Neural progenitor cell (in vitro differentiated cells): ENCODE data around the gene NAA40. TPM values are rescaled to one million over a fixed set of nuclear protein-coding genes. Genes with fewer than 3 reads are reported as not detected.
A peak's percentile ranks its signal among the peaks of the same experiment; 100 is the strongest.

Experiments used
- DNase-seq: peaks from one replicate; pipeline ENCODE4 v3.0.0-alpha.2; 2016; ENCODE audit warnings: low spot score
- H2AFZ ChIP-seq: fragments of 200-600 bp; sonication (generic); replicated peaks from 2 replicates; pipeline ENCODE4 v1.6.1; 2016; ENCODE audit warnings: antibody characterized with exemption
- H3F3A ChIP-seq: fragments of 200-600 bp; sonication (generic); 2 replicates; pipeline ENCODE4 v1.6.1; 2016; ENCODE audit warnings: antibody characterized with exemption, low read depth
- H3K27ac ChIP-seq: fragments of 200-600 bp; sonication (generic); 2 replicates; pipeline ENCODE4 v1.5.1; 2016; ENCODE audit warnings: mild to moderate bottlenecking
- H3K27me3 ChIP-seq: fragments of 200-600 bp; sonication (generic); 2 replicates; pipeline ENCODE4 v1.6.1; 2016; ENCODE audit warnings: mild to moderate bottlenecking, moderate library complexity
- H3K36me3 ChIP-seq: fragments of 200-600 bp; sonication (generic); 2 replicates; pipeline ENCODE4 v1.5.1; 2016
- H3K4me1 ChIP-seq: fragments of 200-600 bp; sonication (generic); 2 replicates; pipeline ENCODE4 v1.6.1; 2016; ENCODE audit warnings: mixed run types
- H3K4me2 ChIP-seq: fragments of 200-600 bp; sonication (generic); 2 replicates; pipeline ENCODE4 v1.6.1; 2016
- H3K4me3 ChIP-seq: fragments of 200-600 bp; sonication (generic); 2 replicates; pipeline ENCODE4 v1.5.1; 2016
- H3K79me2 ChIP-seq: fragments of 200-600 bp; sonication (generic); 2 replicates; pipeline ENCODE4 v1.6.1; 2016; ENCODE audit warnings: low read depth
- H3K9ac ChIP-seq: fragments of 200-600 bp; sonication (generic); 2 replicates; pipeline ENCODE4 v1.6.1; 2016
- H3K9me3 ChIP-seq: fragments of 200-600 bp; sonication (generic); 2 replicates; pipeline ENCODE4 v1.5.1; 2016; ENCODE audit warnings: low read depth
- H4K20me1 ChIP-seq: fragments of 200-600 bp; sonication (generic); 2 replicates; pipeline ENCODE4 v1.6.1; 2016; ENCODE audit warnings: low read depth
- H3K27ac Mint-ChIP-seq: 3 replicates; pipeline ENCODE4 v1.8.0; 2021; ENCODE audit warnings: mixed read lengths
- H3K27me3 Mint-ChIP-seq: 2 replicates; pipeline ENCODE4 v1.8.0; 2022; ENCODE audit warnings: low read depth, mild to moderate bottlenecking, inconsistent platforms, moderate library complexity, mixed read lengths; ENCODE audit not compliant: insufficient read depth
- H3K36me3 Mint-ChIP-seq: 3 replicates; pipeline ENCODE4 v1.8.0; 2021; ENCODE audit warnings: mixed read lengths
- H3K4me1 Mint-ChIP-seq: 3 replicates; pipeline ENCODE4 v1.8.0; 2021; ENCODE audit warnings: mixed read lengths
- H3K4me3 Mint-ChIP-seq: 3 replicates; pipeline ENCODE4 v1.8.0; 2021; ENCODE audit warnings: mild to moderate bottlenecking, moderate library complexity, mixed read lengths
- H3K9me3 Mint-ChIP-seq: 3 replicates; pipeline ENCODE4 v1.8.0; 2020; ENCODE audit warnings: mixed read lengths
- CTCF ChIP-seq: fragments of 200-600 bp; sonication (generic); IDR thresholded peaks from 2 replicates; pipeline ENCODE4 v1.5.1; 2017; ENCODE audit warnings: antibody characterized with exemption, mild to moderate bottlenecking
- EZH2 ChIP-seq: fragments of 200-600 bp; sonication (generic); IDR thresholded peaks from 2 replicates; pipeline ENCODE4 v1.6.1; 2017; ENCODE audit warnings: antibody characterized with exemption, mild to moderate bottlenecking, moderate library complexity
- EZH2phosphoT487 ChIP-seq: fragments of 200-600 bp; sonication (generic); IDR thresholded peaks from 2 replicates; pipeline ENCODE4 v1.6.1; 2017; ENCODE audit warnings: antibody characterized with exemption
- total RNA-seq: library from RNA; depleted of rRNA; stranded (reverse); fragments of >200 nt; gene quantifications from 2 replicates; pipeline ENCODE4 v1.2.3, GENCODE V29; 2015; ENCODE audit warnings: low replicate concordance

Gene NAA40
- total RNA-seq, 1 donor from 2014 or later = 38.7 TPM

- Mint-ChIP-seq H3K36me3 (no peaks in the 10 kb centered on the region), H3K4me3 (peak overlapping the region; percentile 23), H3K4me1 (peaks cover 7% of the 10 kb centered on the region), H3K27ac (peak overlapping the region; percentile 62), H3K9me3 (peaks cover 2% of the 10 kb centered on the region), H3K27me3 (peaks cover 24% of the 10 kb centered on the region)
- DNase-seq = no peak
- Histone ChIP-seq H4K20me1 (no peaks in the 10 kb centered on the region), H3F3A (no peaks in the 10 kb centered on the region), H3K9ac (no peak overlapping the region), H3K4me3 (no peak overlapping the region), H3K27ac (no peak overlapping the region), H3K4me2 (no peak overlapping the region), H3K79me2 (no peaks in the 10 kb centered on the region), H3K9me3 (no peaks in the 10 kb centered on the region), H3K36me3 (no peaks in the 10 kb centered on the region), H2AFZ (peak overlapping the region; percentile 34), H3K27me3 (peaks cover 7% of the 10 kb centered on the region), H3K4me1 (no peaks in the 10 kb centered on the region)
- TF ChIP-seq EZH2phosphoT487 (no peak), CTCF (no peak), EZH2 (no peak)
Observed at GRCh38 chr11:63931876-63932275, 6.9 kb upstream of the NAA40 start.

DNA sequence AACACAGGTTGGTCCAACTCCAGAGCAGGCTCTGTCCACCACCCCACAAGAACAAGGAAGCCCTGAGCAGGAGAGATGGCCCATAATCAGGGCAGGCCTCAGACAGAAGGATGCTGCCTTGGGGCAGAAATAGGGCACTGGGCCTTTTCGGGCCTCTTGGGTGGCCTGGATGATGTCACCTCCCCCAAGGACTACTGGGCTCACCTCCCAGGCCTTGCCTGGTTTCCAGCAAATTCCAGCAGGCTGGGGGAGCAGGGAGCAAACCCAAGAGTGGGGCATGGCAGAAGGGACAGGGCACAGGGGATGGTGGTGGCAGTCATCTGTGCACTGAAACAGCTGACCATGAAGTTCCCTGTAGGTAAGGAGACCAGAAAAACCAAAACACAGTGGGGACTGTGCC is 5.3 kb upstream of the NAA40 start:
- peaks cover under 1% of the 10 kb centered on the region for H3K27me3 ChIP-seq
- no peaks in the 10 kb centered on the region for H3K4me1 ChIP-seq
- peak overlapping the region; percentile 74 for H3K27ac Mint-ChIP-seq
- H3K27me3 Mint-ChIP-seq = peaks cover 22% of the 10 kb centered on the region
- no peak overlapping the region for H3K27ac ChIP-seq
- H3K9ac ChIP-seq = no peak overlapping the region
- H3K36me3 Mint-ChIP-seq = no peaks in the 10 kb centered on the region
- H3K4me3 Mint-ChIP-seq = no peak overlapping the region
- TF ChIP-seq EZH2 (no peak), EZH2phosphoT487 (no peak), CTCF (no peak)
- H3K4me2 ChIP-seq = no peak overlapping the region
- H3K79me2 ChIP-seq = no peaks in the 10 kb centered on the region
- H3K4me3 ChIP-seq = no peak overlapping the region
- no peak for DNase-seq
- no peaks in the 10 kb centered on the region for H3K36me3 ChIP-seq
- peaks cover 12% of the 10 kb centered on the region for H3F3A ChIP-seq
- no peaks in the 10 kb centered on the region for H3K9me3 ChIP-seq
- H3K4me1 Mint-ChIP-seq = peaks cover 18% of the 10 kb centered on the region
- H4K20me1 ChIP-seq = no peaks in the 10 kb centered on the region
- no peak overlapping the region for H2AFZ ChIP-seq
- H3K9me3 Mint-ChIP-seq = peaks cover 2% of the 10 kb centered on the region

DNA sequence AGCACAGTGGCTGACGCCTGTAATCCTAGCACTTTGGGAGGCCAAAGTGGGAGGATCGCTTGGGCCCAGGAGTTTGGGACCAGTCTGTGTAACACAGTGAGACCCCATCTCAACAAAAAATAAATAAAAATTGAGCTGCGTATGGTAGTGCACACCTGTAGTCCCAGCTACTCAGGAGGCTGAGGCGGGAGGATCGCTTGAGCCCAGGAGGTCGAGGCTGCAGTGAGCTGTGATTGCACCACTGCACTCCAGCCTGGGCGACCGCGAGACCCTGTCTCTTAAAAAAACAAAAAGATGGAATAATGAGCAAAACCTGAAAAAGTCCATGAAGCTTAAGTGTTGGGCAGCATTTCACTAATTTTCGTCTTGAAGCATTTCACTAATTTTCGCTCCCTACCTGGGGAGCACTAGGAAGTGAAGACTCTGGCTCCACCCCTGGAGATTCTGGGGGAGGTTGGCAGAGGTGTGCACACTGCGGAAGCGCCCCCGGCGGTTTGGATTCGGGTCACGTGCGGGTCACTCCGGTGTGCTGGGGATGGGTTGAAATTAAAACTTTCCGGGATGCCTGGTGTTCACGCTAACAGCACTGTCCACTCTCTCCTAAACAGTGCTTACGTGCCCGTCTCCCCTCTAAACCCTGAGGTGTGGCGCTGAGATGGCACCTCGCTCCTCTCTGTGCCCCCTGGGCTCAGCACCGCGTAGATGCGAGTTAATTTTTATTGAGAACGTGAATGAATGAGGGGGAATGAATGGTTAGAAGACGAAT is 906 bp upstream of the NAA40 start:
- peak overlapping the region; percentile 96 for H3K4me3 ChIP-seq
- H3K36me3 ChIP-seq = no peaks in the 10 kb centered on the region
- no peaks in the 10 kb centered on the region for H3K27me3 ChIP-seq
- peaks cover 27% of the 10 kb centered on the region for H4K20me1 ChIP-seq
- H3K4me1 Mint-ChIP-seq = peaks cover 38% of the 10 kb centered on the region
- H3K4me3 Mint-ChIP-seq = peak overlapping the region; percentile 92
- peaks cover 2% of the 10 kb centered on the region for H3K9me3 Mint-ChIP-seq
- H3K27ac Mint-ChIP-seq = peak overlapping the region; percentile 80
- H3K27ac ChIP-seq = no peak overlapping the region
- peaks cover 30% of the 10 kb centered on the region for H3F3A ChIP-seq
- H3K9me3 ChIP-seq = no peaks in the 10 kb centered on the region
- peak; percentile 47 for DNase-seq
- H3K36me3 Mint-ChIP-seq = no peaks in the 10 kb centered on the region
- H3K9ac ChIP-seq = no peak overlapping the region
- TF ChIP-seq CTCF (no peak), EZH2 (no peak), EZH2phosphoT487 (no peak)
- no peaks in the 10 kb centered on the region for H3K4me1 ChIP-seq
- peak overlapping the region; percentile 98 for H3K4me2 ChIP-seq
- peaks cover 40% of the 10 kb centered on the region for H3K79me2 ChIP-seq
- H3K27me3 Mint-ChIP-seq = peaks cover 9% of the 10 kb centered on the region
- H2AFZ ChIP-seq = peak overlapping the region; percentile 98
